GM21367 (cell line): ENCODE data around the gene PRKAG2.

ENCODE experiments used
- ATAC-seq: cut with Tn5 transposase; IDR thresholded peaks from one replicate; pipeline ENCODE4 v1.9.1; 2021; ENCODE audit not compliant: unreplicated experiment

Gene PRKAG2

GRCh38 chr7:151716323-151716722, 160.6 kb downstream of the PRKAG2 start:
- no peak for ATAC-seq

- no peak for ATAC-seq
Measured at GRCh38 chr7:151715666-151716315, 161.1 kb downstream of the PRKAG2 start.

GRCh38 chr7:151714201-151714600, 162.7 kb downstream of the PRKAG2 start:
- ATAC-seq = no peak

GRCh38 chr7:151712810-151713125, 164.1 kb downstream of the PRKAG2 start:
- no peak for ATAC-seq

- no peak for ATAC-seq
Measured at GRCh38 chr7:151711906-151712809, 164.8 kb downstream of the PRKAG2 start.

GRCh38 chr7:151711435-151711872, 165.5 kb downstream of the PRKAG2 start:
- no peak for ATAC-seq

- ATAC-seq = no peak
Measured at GRCh38 chr7:151710646-151711434, 166.1 kb downstream of the PRKAG2 start.

GRCh38 chr7:151710121-151710640, 166.7 kb downstream of the PRKAG2 start:
- ATAC-seq = no peak

- ATAC-seq = no peak
Measured at GRCh38 chr7:151709141-151710038, 167.5 kb downstream of the PRKAG2 start.

- no peak for ATAC-seq
Measured at GRCh38 chr7:151708610-151709009, 168.3 kb downstream of the PRKAG2 start.

- no peak for ATAC-seq
Measured at GRCh38 chr7:151707757-151708156, 169.2 kb downstream of the PRKAG2 start.

- ATAC-seq = no peak
Measured at GRCh38 chr7:151707105-151707469, 169.8 kb downstream of the PRKAG2 start.

- ATAC-seq = no peak
Measured at GRCh38 chr7:151706277-151707104, 170.4 kb downstream of the PRKAG2 start.

- no peak for ATAC-seq
Measured at GRCh38 chr7:151705636-151706276, 171.2 kb downstream of the PRKAG2 start.

GRCh38 chr7:151704960-151705635, 171.8 kb downstream of the PRKAG2 start:
- ATAC-seq = no peak

GRCh38 chr7:151704299-151704959, 172.5 kb downstream of the PRKAG2 start:
- ATAC-seq = no peak

GRCh38 chr7:151702961-151703360, 174.0 kb downstream of the PRKAG2 start:
- ATAC-seq = no peak

- ATAC-seq = no peak
Measured at GRCh38 chr7:151700586-151701165, 176.2 kb downstream of the PRKAG2 start.
